Liver (tissue), 9 donors: ENCODE results near the gene KCNA1. TPM values are rescaled to one million over a fixed set of nuclear protein-coding genes. Genes with fewer than 3 reads are reported as not detected.

Experiments used
- DNase-seq: peaks from one replicate; pipeline ENCODE4 v3.0.0-alpha.2; 2017; ENCODE audit warnings: low spot score
- H3K27ac ChIP-seq, 2 donors: one replicate each; pipeline ENCODE4 v1.7.0; 2013; ENCODE audit warnings: inconsistent platforms in 2 of 2, low read length in 2 of 2, control low read depth in 1 of 2, low read depth in 1 of 2, mild to moderate bottlenecking in 1 of 2
- H3K27me3 ChIP-seq, 4 donors: one replicate each; pipeline versions ENCODE4 v1.6.1 to v1.7.0; 2013; ENCODE audit warnings: low read length in 3 of 4, inconsistent platforms in 1 of 4, mild to moderate bottlenecking in 1 of 4, moderate library complexity in 1 of 4; ENCODE audit not compliant: control insufficient read depth in 4 of 4, insufficient read depth in 4 of 4
- H3K36me3 ChIP-seq, 4 donors: one replicate each; pipeline versions ENCODE4 v1.6.1 to v1.7.0; 2013; ENCODE audit warnings: low read length in 3 of 4, mild to moderate bottlenecking in 3 of 4, low read depth in 1 of 4, moderate library complexity in 1 of 4; ENCODE audit not compliant: control insufficient read depth in 4 of 4, insufficient read depth in 3 of 4
- H3K4me1 ChIP-seq, 4 donors: one replicate each; pipeline versions ENCODE4 v1.6.1 to v1.7.0; 2013; ENCODE audit warnings: low read length in 3 of 4, mild to moderate bottlenecking in 3 of 4, moderate library complexity in 1 of 4; ENCODE audit not compliant: control insufficient read depth in 4 of 4, insufficient read depth in 4 of 4
- H3K4me3 ChIP-seq, 3 donors: one replicate each; pipeline versions ENCODE4 v1.6.1 to v1.7.0; 2013; ENCODE audit warnings: low read length in 3 of 3, control low read depth in 1 of 3, low read depth in 1 of 3, mild to moderate bottlenecking in 1 of 3
- H3K9ac ChIP-seq, 2 donors: one replicate each; pipeline ENCODE4 v1.7.0; 2013; ENCODE audit warnings: low read length in 2 of 2, mild to moderate bottlenecking in 2 of 2, moderate library complexity in 2 of 2, control low read depth in 1 of 2, low read depth in 1 of 2
- H3K9me3 ChIP-seq, 4 donors: one replicate each; pipeline versions ENCODE4 v1.6.1 to v1.7.0; 2013; ENCODE audit warnings: low read length in 3 of 4; ENCODE audit not compliant: control insufficient read depth in 4 of 4
- ATF3 ChIP-seq: IDR thresholded peaks from 2 replicates; pipeline ENCODE4 v1.6.1; 2016; ENCODE audit warnings: antibody characterized with exemption
- CTCF ChIP-seq: fragments of 150-350 bp; IDR thresholded peaks from 2 replicates; pipeline ENCODE4 v1.5.1; 2017; ENCODE audit warnings: improper control_type of control experiment, low read depth, low read length; ENCODE audit not compliant: missing input control
- EGR1 ChIP-seq, 2 donors: IDR thresholded peaks; 2 replicates each; pipeline ENCODE4 v1.6.1; 2016 to 2018; ENCODE audit warnings: antibody characterized with exemption in 2 of 2, low read depth in 2 of 2
- FOXA1 ChIP-seq: IDR thresholded peaks from 2 replicates; pipeline ENCODE4 v1.6.1; 2016; ENCODE audit warnings: antibody characterized with exemption
- FOXA2 ChIP-seq: IDR thresholded peaks from 2 replicates; pipeline ENCODE4 v1.6.1; 2016; ENCODE audit warnings: antibody characterized with exemption
- GABPA ChIP-seq, 2 donors: IDR thresholded peaks in 1 of 2; conservative IDR thresholded peaks in 1 of 2; 2 replicates each; pipeline ENCODE4 v1.6.1; 2016; ENCODE audit warnings: antibody characterized with exemption in 2 of 2, mild to moderate bottlenecking in 1 of 2, moderate library complexity in 1 of 2
- HNF4A ChIP-seq, 2 donors: conservative IDR thresholded peaks; 2 replicates each; pipeline ENCODE4 v1.6.1; 2016; ENCODE audit warnings: antibody characterized with exemption in 2 of 2, mild to moderate bottlenecking in 2 of 2
- HNF4G ChIP-seq: IDR thresholded peaks from 2 replicates; pipeline ENCODE4 v1.6.1; 2016; ENCODE audit warnings: antibody characterized with exemption
- JUND ChIP-seq, 2 donors: IDR thresholded peaks; 2 replicates each; pipeline ENCODE4 v1.6.1; 2016; ENCODE audit warnings: antibody characterized with exemption in 2 of 2
- MAX ChIP-seq: IDR thresholded peaks from 2 replicates; pipeline ENCODE4 v1.6.1; 2016; ENCODE audit warnings: antibody characterized with exemption
- NR2F2 ChIP-seq: IDR thresholded peaks from 2 replicates; pipeline ENCODE4 v1.6.1; 2016; ENCODE audit warnings: antibody characterized with exemption
- RAD21 ChIP-seq, 2 donors: IDR thresholded peaks; 2 replicates each; pipeline ENCODE4 v1.6.1; 2016; ENCODE audit warnings: antibody characterized with exemption in 2 of 2, mild to moderate bottlenecking in 2 of 2
- REST ChIP-seq: IDR thresholded peaks from 2 replicates; pipeline ENCODE4 v1.6.1; 2016; ENCODE audit warnings: antibody characterized with exemption, mild to moderate bottlenecking
- RXRA ChIP-seq, 2 donors: IDR thresholded peaks; 2 replicates each; pipeline ENCODE4 v1.6.1; 2017 to 2018; ENCODE audit warnings: antibody characterized with exemption in 2 of 2, mild to moderate bottlenecking in 1 of 2
- SP1 ChIP-seq: IDR thresholded peaks from 2 replicates; pipeline ENCODE4 v1.6.1; 2018; ENCODE audit warnings: antibody characterized with exemption, mild to moderate bottlenecking
- TAF1 ChIP-seq: conservative IDR thresholded peaks from 2 replicates; pipeline ENCODE4 v1.6.1; 2016; ENCODE audit warnings: antibody characterized with exemption, mild to moderate bottlenecking
- YY1 ChIP-seq: IDR thresholded peaks from 2 replicates; pipeline ENCODE4 v1.6.1; 2016; ENCODE audit warnings: antibody characterized with exemption, mild to moderate bottlenecking
- ZBTB33 ChIP-seq: IDR thresholded peaks from 2 replicates; pipeline ENCODE4 v1.6.1; 2016; ENCODE audit warnings: antibody characterized with exemption
- WGBS: extraction: QIAGEN DNeasy Blood & Tissue Kit; methylation state at CpG from one replicate; pipeline ENCODE4 v1.1.7; 2013; 5-methylcytosine and 5-hydroxymethylcytosine counted together
- polyA plus RNA-seq, 2 donors: library from polyadenylated mRNA; stranded (reverse) in 1 of 2; unstranded in 1 of 2; fragments of 200-250 nt in 1 of 2; fragments of >200 nt in 1 of 2; fragmentation: Nextera tagmentation in 1 of 2; extraction: Ambion mirVana in 1 of 2; gene quantifications; one replicate each; pipeline versions ENCODE4 v1.2.1 to v1.2.3, GENCODE V29; 2013 to 2015
- total RNA-seq, 2 donors: library from RNA; depleted of rRNA; stranded (reverse); fragments of >200 nt; gene quantifications; one replicate each; pipeline ENCODE4 v1.2.3, GENCODE V29; 2014
- donor health status: healthy.
- donor health status: healthy.
- donor health status: healthy.
- donor health status: healthy.
- donor health status: healthy.

KCNA1 gene
- total and polyA plus RNA-seq, 4 donors = not detected

GRCh38 chr12:4914720-4915119, 5.0 kb downstream of the KCNA1 start:
- Histone ChIP-seq H3K9me3 (no peaks in the 10 kb centered on the region), H3K9ac (no peak overlapping the region), H3K36me3 (no peaks in the 10 kb centered on the region), H3K4me1 (peaks cover 5 to 12% (median 11%) of the 10 kb centered on the region in 4 donors), H3K27ac (no peak overlapping the region), H3K27me3 (peaks cover 5 to 8% (median 5%) of the 10 kb centered on the region in 4 donors), H3K4me3 (no peak overlapping the region)
- no peak for DNase-seq
- TF ChIP-seq RAD21 (IDR thresholded peaks at IDR 0.05) (no peak), FOXA2 (no peak), RXRA (IDR thresholded peaks at IDR 0.05) (no peak), MAX (no peak), TAF1 (no peak), ZBTB33 (no peak), HNF4A (conservative IDR thresholded peaks at IDR 0.05) (no peak), NR2F2 (no peak), REST (no peak), SP1 (no peak), YY1 (no peak), CTCF (no peak), FOXA1 (no peak), EGR1 (IDR thresholded peaks at IDR 0.05; ENCODE audit: low read depth in 2 of 2) (no peak), HNF4G (no peak), GABPA (IDR thresholded peaks at IDR 0.05 in 1 of 2, conservative IDR thresholded peaks at IDR 0.05 in 1 of 2) (no peak), ATF3 (no peak), JUND (IDR thresholded peaks at IDR 0.05) (no peak)
- WGBS = 67% methylated on average over 4 of the region's 4 CpGs
